ENCODE data around the gene ARHGEF33.

ARHGEF33 gene

DNA sequence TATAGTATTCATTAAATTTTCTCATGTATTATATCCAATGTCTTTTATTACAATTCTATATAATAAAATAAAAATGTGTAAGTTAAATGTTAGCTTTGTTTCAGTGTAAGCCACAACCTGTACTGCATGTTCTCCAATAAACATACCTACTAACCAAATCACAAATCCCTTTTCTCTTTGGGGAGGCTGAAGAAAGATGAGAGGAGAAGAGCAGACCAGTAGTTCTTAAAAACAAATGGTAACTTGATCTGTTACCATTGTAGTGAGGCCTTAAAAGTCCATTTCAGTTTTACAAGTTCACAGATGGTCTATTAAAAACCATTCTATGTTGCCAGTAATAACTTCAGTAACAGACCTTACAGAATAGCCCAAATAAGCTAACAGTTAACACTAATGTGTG is 130.7 kb downstream of the ARHGEF33 start:
- DNase-seq, result no peak

DNA sequence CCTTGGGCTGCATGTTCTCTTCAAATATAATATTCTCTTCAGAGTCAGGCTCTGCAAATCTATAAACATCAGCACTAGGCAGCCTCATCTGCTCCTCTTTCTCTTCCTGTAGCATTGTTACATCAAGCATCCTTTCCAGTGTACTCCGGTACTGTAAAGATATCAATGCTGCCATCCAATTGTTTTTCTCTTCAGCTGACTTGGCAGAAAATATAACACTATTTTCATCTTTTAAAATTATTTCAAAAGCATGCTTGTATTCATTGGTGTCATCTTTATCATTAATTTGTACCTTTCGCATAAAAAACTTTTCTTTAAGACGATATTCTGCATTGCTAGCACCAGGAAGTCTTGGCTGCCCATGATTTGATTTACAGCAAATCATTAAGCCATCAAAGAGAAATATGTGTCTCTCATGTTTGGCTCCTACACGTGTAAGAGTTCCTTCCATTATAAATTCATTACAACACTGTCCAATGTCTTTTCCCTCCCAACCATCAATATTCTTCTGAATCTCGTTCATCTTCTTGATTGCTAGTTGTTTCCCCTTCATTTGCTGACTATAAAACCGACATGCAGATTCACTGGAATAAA is 133.1 kb downstream of the ARHGEF33 start:
- DNase-seq, result no peak

DNA sequence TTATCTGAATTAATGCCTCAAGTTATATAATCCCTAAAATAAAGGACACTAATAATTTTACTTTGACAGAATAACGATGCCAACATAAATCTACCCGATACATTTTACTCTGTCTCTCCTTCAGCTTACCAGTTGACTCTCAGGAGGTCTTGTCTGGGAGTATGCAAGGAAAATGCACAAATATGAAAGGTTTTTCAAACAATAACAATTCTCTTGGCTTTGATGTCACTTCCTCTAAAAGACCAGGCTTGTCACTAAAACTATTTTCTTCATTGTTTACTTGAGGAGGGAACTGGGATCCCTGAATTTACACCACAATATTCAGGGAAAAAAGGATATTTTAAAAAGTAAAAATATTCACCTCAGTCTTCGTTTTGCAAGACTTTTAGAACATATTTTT is 134.0 kb downstream of the ARHGEF33 start:
- DNase-seq, result no peak

DNA sequence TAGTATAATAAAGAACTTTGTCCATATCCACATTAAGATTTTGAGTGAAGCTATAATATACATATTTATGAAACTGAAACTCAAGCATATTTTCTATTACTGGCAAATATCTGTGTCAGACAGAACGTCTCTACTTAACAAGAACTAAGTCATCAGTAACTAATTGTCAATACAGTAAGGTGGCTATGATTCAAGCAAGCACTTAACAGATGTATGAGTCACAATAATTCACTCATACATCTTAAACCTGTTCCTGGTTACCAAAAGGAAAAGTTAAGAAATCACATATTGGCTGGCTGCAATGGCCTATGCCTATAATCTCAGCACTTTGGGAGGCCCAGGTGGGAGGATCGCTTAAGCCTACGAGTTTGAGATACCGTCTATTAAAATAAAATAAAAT is 135.2 kb downstream of the ARHGEF33 start:
- no peak for DNase-seq
